Mucosa of gallbladder (tissue), 1 donor: ENCODE results near the gene ARL14EP. TPM values are rescaled to one million over a fixed set of nuclear protein-coding genes. Genes with fewer than 3 reads are reported as not detected.

Source experiments
- DNase-seq: peaks from one replicate; pipeline ENCODE4 v3.0.0-alpha.2; 2020; ENCODE audit warnings: low spot score
- total RNA-seq: library from RNA; stranded (reverse); gene quantifications from one replicate; pipeline ENCODE4 v1.2.1, GENCODE V29; 2021
- donor health status: DM: no; HTN: no; CAD: no.

Gene ARL14EP
- total RNA-seq, 1 donor from 2014 or later: 24.5 TPM

DNA sequence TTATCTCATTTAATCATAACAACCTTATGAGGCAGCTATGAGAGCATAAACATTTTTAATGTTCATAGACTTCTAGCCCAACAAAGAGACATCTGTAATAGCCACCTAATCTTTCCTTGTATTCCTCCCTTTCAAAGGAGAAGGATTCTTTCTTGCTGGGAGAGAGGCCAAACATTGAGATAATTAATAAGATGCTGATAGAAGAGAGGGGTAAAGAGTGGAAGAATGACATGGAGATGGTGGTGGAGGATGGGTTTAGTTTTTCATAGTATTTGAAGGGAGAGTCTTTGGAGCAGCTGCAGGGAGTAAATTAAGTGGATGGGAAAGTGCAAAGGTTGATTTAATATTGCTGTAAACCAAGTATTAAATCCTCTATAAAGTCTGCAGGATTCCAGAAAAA is 57.9 kb downstream of the ARL14EP start:
- no peak for DNase-seq

DNA sequence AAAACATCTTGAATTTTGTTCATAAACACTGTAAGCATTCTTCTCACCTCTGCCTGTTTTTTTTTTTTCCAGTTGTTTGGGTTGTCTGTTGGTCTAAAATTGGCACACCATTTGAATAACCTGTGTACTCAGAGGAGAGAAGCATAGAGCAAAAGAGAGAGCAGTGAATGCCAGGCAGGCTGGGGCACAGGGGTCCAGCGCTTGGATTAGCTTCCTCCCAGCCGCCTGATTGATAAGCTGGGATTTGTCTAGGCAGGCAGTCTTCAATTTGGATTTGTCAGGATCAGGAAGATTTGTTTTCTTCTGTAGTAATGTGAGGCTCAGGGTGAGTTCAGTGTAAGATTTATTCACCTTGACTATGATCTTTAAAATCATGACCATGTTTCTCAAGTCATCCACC is 59.0 kb downstream of the ARL14EP start:
- no peak for DNase-seq

Other genes with a start within 250 kb of the ARL14EP start
- not detected for gene FSHB, start 92.1 kb upstream of the ARL14EP start, total RNA-seq